ENCODE results near the gene LPIN1.
"Not testable (repeated sequence)": the region's sequence is repeated elsewhere in the genome, so short reads cannot be mapped to it uniquely, and the experiment has no call there.

The LPIN1 gene

DNA sequence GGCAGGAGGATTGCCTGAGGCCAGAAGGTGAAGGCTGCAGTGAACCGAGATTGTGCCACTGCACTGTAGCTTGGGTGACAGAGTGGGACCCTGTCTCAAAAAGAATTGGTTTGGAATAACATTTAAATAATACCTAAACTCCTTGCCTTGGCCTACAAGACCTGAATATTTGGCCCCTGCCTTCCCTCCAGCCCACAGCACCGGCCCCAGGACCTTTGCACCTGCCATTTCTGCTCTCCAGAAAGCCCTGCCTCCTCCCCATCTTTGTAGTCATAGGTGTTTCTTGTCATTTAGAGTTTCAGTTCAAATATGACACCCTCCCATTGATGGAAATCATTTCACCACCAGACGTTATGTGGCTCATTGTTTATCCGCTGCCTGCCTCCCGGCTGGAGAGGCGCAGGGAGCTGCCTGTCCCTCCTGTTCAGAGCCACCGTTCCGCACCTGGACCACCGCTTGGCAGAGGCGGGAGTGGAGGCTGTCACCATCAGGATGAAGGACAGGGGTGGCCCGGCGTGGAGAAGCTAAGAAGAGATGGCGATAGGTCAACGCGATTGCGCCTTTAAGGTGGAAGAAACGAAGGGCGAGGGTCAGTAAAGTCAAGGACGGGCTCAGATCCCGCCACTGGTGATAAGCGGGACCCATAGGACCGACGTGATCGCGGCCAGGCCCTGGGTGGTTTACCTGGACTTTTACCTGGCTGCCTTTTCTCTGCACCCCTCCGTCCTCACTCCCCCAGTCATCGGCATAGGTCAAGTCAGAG is 638 bp upstream of the LPIN1 start:
- DNase-seq = no peak

DNA sequence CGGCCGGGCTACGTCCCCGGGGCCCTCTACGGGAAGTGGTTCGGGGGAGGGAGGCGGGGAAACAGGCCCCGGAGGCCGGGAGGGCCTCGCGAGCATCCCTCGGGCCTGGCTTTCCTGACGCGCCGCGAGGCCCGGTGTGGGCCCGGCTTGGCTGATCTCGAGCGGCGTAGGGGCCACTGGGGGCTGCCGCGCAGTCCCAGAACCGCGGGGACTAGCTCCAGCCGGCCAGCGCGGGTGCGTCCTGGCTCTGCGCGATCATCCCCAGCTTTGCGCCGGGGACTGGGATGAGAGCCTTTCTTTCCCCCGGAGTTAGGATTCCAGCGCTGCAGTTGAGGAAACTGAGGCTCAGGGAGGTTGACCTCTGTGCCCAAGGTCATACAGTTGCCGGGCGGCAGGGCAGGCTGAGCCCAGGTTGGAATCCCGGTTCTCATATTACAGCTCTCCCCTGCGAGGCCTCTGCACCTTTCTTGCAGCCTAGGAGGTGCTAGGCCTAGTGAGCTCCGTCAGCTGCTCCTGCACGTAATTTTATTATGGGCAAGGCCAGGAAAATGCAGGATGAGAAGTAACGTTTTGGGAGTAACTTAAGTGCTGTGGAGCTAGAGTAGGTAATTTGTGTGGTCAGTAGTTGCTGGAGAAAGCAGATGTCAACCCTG is 501 bp downstream of the LPIN1 start:
- no peak for DNase-seq

DNA sequence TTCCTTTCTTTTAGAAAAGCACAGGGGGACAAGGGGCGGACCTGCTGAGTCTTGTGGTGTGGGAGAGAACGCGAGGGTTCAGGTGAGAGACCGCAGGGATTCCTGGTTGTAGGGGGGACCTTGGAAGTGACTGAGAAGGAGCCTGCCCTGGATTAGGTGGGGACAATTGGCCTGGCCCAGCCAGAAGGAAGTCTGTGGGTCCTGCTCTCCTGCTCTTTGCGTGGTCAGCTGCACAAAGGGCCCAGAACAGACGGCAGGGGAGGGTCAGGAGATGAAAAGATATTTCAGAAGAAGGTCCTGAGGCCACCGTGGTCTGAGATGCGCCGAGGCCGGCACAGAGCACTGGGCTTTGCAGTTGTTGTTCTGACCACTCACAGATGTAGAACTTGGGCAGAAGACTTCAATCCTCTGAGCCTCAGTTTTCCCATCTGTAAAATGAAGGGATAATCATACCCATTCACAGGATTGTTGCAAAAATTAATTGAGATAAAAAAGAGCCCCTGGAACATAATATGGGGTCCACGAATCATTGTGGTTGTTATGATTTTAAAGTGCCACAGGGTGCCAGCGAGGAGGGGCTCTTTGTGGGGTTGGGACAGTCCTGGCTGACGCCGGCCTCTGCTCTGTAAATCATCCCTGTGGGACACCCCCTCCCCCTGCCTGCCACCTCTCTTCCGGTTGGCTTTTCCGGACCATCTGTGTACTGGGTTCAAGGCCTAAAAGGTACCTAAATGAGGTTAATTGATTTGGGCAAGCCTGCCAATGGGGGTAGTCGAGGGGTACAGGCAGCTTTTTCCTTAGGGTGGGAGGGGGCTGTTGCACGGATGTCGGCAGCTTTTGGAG is 1.8 kb downstream of the LPIN1 start:
- DNase-seq = no peak

DNA sequence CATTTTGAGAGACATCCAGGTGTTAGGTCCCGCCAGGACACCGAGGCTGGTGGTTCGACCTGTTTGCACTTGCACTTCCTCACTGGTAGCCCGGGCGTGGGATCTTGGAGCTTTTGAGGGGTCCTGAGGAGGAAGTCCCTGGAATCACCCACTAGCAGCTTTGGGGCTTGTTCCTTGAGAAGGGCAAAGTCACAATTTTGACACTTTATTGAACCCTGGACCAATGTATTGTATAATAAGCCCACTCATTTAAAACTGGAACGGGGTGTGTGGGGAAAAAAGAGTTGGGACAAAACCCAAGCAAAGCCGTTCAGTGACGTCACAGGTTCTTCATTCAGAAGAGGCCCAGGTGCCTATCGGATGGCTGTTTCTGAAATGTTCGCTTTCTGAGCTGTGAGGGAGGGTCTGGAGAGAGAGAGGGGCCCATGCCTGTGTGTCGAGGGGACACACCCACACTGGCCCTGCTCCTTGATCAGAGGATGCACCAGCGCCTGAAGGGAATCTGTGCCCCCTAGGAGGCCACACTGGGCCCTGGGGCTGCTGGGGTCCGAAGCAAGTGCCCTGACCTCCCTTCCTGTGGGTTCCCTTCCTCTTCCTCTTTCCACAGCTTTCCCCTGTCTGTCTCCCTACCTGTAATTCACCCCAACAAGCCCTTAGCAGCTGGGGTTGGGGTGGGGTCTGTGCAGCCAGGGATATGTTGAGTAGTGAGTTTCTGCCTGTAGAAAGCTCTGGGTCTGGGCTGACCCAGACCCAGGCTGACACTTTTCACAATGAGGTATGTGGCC is 2.6 kb downstream of the LPIN1 start:
- DNase-seq = no peak

DNA sequence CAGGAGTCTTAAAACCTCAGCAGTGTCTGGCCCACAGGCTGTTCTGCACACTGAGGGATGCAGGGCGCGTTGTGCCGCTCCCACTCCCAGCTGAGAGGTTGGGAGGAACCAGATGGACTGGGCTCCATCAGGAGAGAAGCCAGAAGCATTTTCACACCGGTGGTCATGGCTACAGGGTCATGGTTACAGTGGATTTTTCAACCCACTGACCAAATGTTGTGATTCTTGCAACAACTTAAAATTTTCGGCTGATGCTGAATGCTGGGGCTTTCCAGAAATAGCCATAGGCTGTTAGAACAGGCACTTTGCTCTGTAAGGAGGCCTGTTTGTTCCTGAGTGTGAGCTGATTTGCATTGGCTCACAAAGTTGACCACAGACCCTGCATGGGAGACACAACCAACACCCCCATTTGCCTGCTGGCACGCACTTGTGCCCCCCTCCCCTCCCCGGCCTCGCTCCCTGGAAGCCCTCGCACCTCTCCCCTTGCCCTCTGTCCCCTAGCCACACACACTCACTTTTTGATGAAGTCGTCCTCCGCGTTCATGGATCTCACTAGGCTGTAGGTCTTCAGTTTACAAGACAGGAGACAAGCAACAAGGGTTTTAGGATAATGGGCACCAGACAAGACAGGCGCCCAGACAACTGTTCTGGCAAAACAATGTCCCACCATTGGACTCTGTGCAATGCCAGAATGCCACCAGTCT is 3.4 kb downstream of the LPIN1 start:
- DNase-seq = no peak

DNA sequence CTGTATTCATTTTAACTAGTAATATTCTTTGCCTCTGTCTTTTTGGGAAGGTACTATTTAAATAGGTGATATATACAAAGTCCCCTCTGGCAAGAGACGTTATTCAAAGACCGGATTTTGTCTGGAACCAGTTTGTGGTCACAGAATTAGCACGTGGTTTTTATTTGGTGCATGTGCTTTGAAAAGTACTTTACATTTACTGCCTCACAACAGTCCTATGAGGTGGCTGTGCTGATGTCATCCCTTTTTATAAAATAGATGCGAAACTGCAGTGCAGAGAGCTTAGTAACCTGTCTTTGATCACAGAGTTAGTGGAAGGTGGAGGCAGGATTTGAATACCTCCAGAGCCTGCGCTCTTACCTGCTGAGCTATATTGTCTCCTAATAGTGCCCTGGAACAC is 4.0 kb downstream of the LPIN1 start:
- DNase-seq = peak in 1 of 2 experiments; percentile 38

DNA sequence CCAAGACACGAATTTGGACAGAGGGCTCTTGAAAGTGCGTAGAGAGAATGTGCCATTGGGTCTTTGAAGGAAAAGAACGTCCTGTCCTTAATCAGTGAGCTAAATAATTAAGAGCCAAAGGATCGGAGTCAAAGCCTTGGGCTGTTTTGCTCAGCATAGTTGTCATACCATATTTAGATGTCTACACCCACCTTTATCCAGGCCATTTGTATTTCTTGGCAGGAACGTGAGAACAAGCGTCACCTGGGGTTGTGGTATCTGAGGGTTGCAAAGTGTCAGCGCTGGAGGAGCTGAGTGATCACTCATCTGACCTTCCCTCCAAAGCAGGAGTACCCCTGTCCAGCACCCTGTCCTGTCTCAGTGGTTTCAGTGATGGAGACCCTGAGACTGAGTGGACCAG is 4.5 kb downstream of the LPIN1 start:
- DNase-seq = no peak

DNA sequence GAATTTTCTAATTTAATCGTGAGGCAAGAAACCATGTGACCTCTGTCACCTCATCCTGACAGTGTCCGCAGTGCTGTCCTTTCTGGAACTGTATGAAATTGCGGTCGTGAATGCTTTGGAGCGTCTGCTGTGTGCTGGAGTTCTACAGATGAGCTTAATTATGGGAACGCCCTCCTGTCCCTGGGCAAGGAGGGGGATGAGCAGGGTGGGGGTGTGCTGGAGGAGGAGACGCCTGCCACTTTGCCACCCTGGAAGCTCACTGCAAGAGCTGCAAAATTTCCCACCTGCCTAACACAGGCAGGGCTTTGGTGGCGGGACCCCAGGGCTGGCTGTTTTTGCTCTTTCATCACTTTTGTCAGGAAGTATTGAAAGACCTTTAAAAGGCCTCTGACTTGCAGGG is 6.5 kb downstream of the LPIN1 start:
- DNase-seq = no peak

DNA sequence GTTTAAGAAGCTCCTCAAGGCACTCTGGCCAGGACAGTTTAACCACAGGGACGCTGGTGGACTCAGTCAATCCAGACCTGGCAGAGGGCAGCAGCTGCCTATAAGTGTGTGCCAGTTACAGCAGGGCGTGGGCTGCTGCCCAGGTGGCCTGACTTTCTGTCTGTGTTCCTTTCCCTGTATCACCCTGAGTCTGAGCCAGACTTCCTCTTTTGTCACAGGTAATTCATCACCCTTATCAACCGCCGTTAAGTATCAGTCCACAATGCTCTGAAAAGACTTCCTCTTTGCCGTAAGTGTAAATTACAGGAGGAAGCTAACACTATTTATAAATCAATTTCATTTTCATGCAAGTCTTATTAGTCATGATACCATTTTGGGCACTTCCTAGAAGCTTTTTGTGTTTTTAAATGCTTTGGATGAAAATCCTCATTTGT is 7.0 kb downstream of the LPIN1 start:
- DNase-seq = peak in 1 of 2 experiments; percentile 31

DNA sequence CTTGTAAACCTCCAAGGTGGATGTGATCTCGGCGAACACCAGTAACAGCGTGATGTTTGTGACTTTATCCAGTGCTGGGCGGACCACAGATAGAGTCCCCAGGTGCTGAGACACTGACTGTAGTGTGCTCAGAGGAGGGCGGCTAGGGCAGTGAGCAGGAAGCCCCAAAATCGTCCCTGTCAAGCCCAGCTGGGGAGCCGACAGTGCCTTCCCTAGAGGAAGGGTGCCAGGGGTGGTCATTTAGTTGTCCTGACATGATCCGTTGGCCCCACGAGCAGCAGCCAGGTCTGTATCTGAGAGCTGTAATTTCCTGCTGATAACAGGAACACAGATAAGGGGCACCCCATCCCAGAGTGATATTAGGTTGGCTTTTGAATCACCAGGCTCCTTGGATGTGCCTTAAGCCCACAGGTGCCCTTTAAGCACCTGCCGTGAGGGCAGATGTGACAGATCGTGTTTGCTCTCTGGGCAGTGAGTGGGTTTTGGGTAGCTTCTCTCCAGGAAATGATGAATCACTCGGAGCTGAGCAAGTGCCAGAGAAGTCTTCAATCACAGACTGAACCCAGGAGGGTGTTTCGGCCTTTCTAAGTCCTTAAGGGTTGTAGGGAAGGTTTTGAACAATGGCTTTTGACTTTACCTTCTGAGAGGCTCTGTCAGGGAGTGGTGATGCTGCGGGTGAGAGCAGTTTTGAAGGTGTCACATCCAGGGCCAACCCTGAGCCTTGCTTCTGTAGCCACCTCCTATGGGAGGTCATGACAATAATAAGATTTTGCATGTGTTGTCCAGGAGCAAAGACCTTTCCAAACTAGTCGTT is 7.7 kb downstream of the LPIN1 start:
- DNase-seq = peak; percentile 70 to 77

DNA sequence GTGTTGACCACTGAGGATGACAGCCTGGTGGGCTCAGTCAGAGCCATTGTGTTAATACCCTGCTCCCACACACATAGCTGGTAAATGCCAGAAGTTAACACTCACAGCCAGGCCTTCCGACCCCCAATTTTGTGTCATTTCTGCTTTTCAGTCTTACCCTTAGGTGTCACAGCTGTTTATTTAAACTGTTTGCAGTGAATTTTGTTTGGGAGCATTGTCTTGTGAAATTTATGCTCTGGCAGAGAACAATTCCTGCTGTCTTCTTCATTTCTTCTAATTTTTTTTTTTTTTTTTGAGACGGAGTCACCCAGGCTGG is 8.2 kb downstream of the LPIN1 start:
- no peak for DNase-seq

DNA sequence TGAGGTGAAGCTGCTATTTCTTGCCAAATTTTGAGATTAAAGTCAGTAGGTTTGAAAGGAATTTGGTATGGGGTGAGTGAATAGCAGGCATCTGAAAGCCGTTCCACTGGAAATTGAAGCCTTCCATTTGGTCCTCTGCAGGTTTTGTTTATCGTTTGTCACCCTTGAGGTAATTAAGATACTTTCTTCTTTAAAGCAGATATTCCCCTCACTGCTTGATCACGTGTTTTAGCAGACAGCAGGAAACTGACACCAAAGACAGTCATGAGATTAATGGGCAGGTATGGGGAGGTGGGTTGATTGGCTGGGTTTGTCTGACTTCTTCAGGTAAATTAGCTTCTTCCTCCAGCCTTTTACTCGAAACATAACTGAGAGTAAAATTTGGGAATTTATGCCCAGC is 10.7 kb downstream of the LPIN1 start:
- no peak for DNase-seq

DNA sequence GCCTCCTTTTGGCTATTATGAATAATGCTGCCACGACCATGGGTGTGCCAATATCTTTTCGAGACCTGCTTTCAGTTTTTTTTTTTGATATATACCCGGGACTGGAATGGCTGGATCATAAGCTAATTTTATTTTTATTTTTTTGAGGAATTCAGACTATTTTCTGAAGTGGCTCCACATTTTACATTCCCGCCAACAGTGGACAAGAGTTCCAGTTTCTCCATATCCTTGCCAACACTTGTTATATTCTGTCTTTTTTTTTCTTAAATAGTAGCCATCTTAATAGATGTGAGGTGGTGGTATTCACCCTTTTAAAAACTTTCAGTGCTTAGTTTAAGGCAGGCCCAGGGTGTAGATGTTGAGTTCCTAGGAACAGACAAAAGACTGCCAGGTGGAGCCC is 11.8 kb downstream of the LPIN1 start:
- no peak for DNase-seq

DNA sequence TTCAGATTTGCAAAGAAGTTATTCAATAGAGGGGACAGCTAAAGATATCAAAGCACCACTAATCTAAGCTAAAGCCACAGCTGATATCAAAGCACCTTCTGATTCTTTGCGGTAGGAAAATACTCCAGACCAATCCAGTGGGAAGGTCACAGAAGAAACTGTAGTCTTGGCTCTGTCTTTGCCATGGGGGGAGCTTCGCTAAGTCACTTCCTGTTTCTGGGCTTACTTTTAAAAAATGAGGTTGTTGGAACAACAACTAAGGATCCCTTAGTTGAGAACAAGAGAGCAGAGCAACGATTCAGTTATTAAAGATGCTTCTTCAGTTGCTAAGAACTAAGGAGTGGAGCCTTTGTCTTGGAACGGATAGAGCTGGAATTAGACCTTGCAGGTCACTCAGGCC is 12.2 kb downstream of the LPIN1 start:
- no peak for DNase-seq

DNA sequence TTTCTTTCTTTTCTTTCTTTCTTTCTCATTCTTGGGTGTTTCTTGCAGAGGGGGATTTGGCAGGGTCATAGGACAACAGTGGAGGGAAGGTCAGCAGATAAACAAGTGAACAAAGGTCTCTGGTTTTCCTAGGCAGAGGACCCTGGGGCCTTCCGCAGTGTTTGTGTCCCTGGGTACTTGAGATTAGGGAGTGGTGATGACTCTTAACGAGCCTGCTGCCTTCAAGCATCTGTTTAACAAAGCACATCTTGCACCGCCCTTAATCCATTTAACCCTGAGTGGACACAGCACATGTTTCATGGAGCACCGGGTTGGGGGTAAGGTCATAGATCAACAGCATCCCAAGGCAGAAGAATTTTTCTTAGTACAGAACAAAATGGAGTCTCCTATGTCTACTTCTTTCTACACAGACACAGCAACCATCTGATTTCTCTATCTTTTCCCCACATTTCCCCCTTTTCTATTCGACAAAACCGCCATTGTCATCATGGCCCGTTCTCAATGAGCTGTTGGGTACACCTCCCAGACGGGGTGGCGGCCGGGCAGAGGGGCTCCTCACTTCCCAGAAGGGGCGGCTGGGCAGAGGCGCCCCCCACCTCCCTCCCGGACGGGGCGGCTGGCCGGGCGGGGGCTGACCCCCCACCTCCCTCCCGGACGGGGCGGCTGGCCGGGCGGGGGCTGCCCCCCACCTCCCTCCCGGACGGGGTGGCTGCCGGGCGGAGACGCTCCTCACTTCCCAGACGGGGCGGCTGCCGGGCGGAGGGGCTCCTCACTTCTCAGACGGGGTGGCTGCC is 12.9 kb downstream of the LPIN1 start:
- DNase-seq = not testable (repeated sequence)

DNA sequence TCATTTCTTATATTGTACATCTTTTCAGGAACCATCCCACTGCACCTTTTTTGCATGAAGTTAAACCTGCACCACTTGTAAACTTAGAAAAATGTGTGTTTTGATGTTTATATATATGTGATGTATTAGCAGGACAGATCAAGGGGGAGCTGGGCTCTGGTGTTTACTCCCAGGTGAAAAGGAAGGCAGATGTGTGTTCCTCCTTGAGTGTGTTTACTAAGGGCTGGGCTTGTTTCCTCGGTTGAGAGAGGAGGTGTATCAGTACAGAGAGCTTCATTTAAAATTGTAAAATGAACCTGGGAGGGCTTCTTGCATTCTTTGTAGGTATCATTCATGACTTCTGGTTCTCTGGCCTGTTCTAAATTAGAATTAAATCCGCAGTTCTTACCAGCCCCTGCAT is 14.8 kb downstream of the LPIN1 start:
- DNase-seq = no peak

DNA sequence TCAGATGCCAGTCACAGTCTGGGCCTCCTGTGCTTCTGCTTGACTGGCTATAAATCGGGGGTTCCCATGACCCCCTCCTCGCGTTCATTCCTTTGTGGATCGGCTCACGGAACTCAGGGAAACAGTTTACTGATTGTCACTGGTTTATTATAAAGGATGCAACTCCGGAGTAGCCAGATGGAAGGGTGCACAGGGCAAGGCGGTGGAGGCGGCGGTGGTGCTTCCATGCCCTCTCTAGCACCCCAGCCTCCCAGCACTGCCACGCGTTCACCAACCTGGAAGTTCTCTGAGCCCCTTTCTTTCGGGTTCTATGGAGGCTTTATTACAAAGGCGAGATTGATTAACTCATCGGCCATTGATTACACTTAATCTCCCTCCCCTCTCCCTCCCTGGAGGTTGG is 15.6 kb downstream of the LPIN1 start:
- no peak for DNase-seq

DNA sequence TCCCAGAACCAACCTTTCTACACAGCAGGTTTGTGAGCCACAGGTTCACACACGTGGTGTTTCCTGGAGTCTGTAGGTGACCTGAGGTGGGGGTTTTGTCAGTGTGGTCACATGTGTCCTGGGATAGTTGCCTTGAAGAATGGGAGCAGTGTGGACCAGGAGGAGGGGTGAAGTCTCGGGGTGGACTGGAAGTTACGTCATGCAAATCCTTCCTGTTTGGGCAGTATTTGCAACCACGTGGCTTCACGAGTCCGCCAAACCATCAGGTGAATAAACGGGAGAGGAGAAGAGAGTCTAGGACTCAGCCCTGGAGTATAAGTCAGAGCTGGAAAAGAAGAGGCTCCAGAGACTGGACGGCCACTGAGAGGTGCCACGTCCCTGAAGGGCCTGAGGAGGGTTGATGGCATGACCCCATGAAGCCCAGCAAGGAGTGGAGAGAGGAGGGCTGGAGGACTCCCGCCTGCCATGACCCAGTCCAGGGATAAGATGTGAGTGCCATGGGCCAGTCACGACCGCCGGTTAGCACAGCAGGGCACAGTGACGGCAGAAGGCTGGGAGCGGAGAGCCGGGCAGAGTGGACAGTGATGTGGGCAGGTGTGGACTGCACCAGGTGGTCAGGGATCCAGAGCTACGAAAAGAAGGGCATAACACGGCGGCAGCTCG is 16.5 kb downstream of the LPIN1 start:
- no peak for DNase-seq

DNA sequence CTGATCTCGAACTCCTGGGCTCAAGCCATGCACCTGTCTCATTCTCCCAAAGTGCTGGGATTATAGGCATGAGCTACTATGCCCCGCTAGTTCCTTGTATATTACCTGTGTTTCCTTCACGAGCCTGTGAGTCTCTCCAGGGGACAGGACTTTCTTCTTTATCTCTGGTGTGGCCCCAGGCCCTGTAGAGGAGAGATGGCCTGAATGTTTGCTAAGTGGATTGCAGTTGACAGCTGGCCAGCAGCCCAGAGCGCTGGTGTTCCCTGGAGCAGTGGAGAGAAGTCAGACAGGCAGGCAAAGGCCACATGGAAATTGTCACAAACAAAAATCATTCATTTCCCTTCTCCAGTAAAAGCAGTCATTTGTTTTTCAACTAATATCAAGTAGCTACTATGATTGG is 17.9 kb downstream of the LPIN1 start:
- DNase-seq = no peak

DNA sequence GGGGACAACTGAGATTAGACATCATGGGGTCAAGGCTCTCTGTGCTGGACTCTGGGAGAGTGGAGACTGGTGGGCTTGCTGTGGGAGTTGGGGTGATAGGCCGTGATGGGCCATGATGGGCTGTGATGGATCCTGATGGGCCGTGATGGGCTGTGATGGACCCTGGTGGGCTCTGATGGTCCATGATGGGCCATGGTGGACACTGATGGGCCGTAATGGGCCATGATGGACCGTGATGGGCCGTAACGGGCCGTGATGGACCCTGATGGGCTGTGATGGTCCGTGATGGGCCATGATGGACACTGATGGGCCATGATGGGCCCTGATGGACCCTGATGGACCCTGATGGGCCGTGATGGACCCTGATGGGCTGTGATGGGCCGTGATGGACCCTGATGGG is 18.5 kb downstream of the LPIN1 start:
- no peak for DNase-seq

All from activated CD4-positive, alpha-beta T cell treated with anti-CD3 and anti-CD28 coated beads, Interleukin-2, amount 50 U/mL, for 4 hours (primary cell).